Loucy (cell line): Measurements from ENCODE around the gene AADAC.

Source experiments
- H2AFZ ChIP-seq: fragments of 200-600 bp; sonication (generic); 2 replicates; pipeline ENCODE4 v1.6.0; 2016; ENCODE audit warnings: antibody characterized with exemption, mild to moderate bottlenecking, low read length, moderate library complexity
- H3F3A ChIP-seq: fragments of 200-600 bp; 2 replicates; pipeline ENCODE4 v1.6.0; 2016; ENCODE audit warnings: antibody characterized with exemption, low read depth, mild to moderate bottlenecking
- H3K27me3 ChIP-seq: fragments of 200-600 bp; sonication (generic); 2 replicates; pipeline ENCODE4 v1.6.1; 2014; ENCODE audit warnings: low read length, mild to moderate bottlenecking; ENCODE audit not compliant: insufficient read depth, poor library complexity, severe bottlenecking
- H3K36me3 ChIP-seq: fragments of 200-600 bp; sonication (generic); 2 replicates; pipeline ENCODE4 v1.6.1; 2016; ENCODE audit warnings: low read length; ENCODE audit not compliant: insufficient read depth
- H3K4me1 ChIP-seq: fragments of 200-600 bp; sonication (generic); 2 replicates; pipeline ENCODE4 v1.5.1; 2014; ENCODE audit warnings: low read length, mild to moderate bottlenecking; ENCODE audit not compliant: insufficient read depth, poor library complexity, severe bottlenecking
- H3K4me2 ChIP-seq: fragments of 200-600 bp; sonication (generic); 2 replicates; pipeline ENCODE4 v1.6.0; 2014; ENCODE audit warnings: antibody characterized with exemption, low read length, low read depth, mild to moderate bottlenecking; ENCODE audit not compliant: poor library complexity, severe bottlenecking
- H3K4me3 ChIP-seq: fragments of 200-600 bp; sonication (generic); 2 replicates; pipeline ENCODE4 v1.5.1; 2014; ENCODE audit warnings: low read length, mild to moderate bottlenecking, mixed read lengths; ENCODE audit not compliant: poor library complexity, severe bottlenecking
- H3K79me2 ChIP-seq: fragments of 200-600 bp; sonication (generic); 2 replicates; pipeline ENCODE4 v1.6.1; 2014; ENCODE audit warnings: low read length; ENCODE audit not compliant: insufficient read depth
- H3K9ac ChIP-seq: fragments of 200-600 bp; sonication (generic); 2 replicates; pipeline ENCODE4 v1.6.0; 2014; ENCODE audit warnings: mild to moderate bottlenecking, low read depth, low read length, moderate library complexity; ENCODE audit not compliant: poor library complexity, severe bottlenecking
- H3K9me2 ChIP-seq: fragments of 200-600 bp; sonication (generic); replicated peaks from 2 replicates; pipeline ENCODE4 v1.6.1; 2016; ENCODE audit warnings: low read depth, low read length, mixed read lengths
- H3K9me3 ChIP-seq: fragments of 200-600 bp; sonication (generic); 2 replicates; pipeline ENCODE4 v1.6.1; 2014; ENCODE audit warnings: mild to moderate bottlenecking, antibody characterized with exemption, low read length, low read depth; ENCODE audit not compliant: insufficient read depth
- H4K20me1 ChIP-seq: fragments of 200-600 bp; sonication (generic); 2 replicates; pipeline ENCODE4 v1.6.0; 2014; ENCODE audit warnings: antibody characterized with exemption, low read length, mild to moderate bottlenecking; ENCODE audit not compliant: insufficient read depth, poor library complexity, severe bottlenecking
- EZH2phosphoT487 ChIP-seq: fragments of 200-600 bp; IDR thresholded peaks from 2 replicates; pipeline ENCODE4 v1.6.1; 2018; ENCODE audit warnings: antibody characterized with exemption, mild to moderate bottlenecking, moderate library complexity, borderline replicate concordance
- TF ChIP-seq, protein P1 (sequence below): fragments of 200-600 bp; sonication (generic); conservative IDR thresholded peaks from 2 replicates; pipeline ENCODE4 v1.5.1; 2014; ENCODE audit warnings: mild to moderate bottlenecking, antibody characterized with exemption, low read length

AADAC gene

GRCh38 chr3:151875759-151876158 lies 61.8 kb downstream of the AADAC start:
- H3K36me3 ChIP-seq: no peaks in the 10 kb centered on the region
- H3K4me1 ChIP-seq: peaks cover 68% of the 10 kb centered on the region
- H3K9ac ChIP-seq: peak overlapping the region; percentile 73
- no peaks in the 10 kb centered on the region for H3K9me2 ChIP-seq
- no peak for TF ChIP-seq EZH2phosphoT487
- peak overlapping the region; percentile 64 for H3K4me3 ChIP-seq
- H2AFZ ChIP-seq: peak overlapping the region; percentile 5; the same call in 1 of the 2 replicates
- no peaks in the 10 kb centered on the region for H3K79me2 ChIP-seq
- no peaks in the 10 kb centered on the region for H3K9me3 ChIP-seq
- no peaks in the 10 kb centered on the region for H4K20me1 ChIP-seq
- peak overlapping the region; percentile 74 for H3K4me2 ChIP-seq
- no peaks in the 10 kb centered on the region for H3K27me3 ChIP-seq
- H3F3A ChIP-seq: peaks cover 5% of the 10 kb centered on the region; the same call in 1 of the 2 replicates

- H3K4me1 ChIP-seq: peaks cover 66% of the 10 kb centered on the region
- no peaks in the 10 kb centered on the region for H3K9me2 ChIP-seq
- H3K79me2 ChIP-seq: no peaks in the 10 kb centered on the region
- H3K9me3 ChIP-seq: no peaks in the 10 kb centered on the region
- H3K36me3 ChIP-seq: no peaks in the 10 kb centered on the region
- peaks cover 5% of the 10 kb centered on the region; the same call in 1 of the 2 replicates for H3F3A ChIP-seq
- no peaks in the 10 kb centered on the region for H4K20me1 ChIP-seq
- no peak overlapping the region for H3K4me3 ChIP-seq
- H3K9ac ChIP-seq: peak overlapping the region; percentile 73
- peak overlapping the region; percentile 21; the same call in 1 of the 2 replicates for H2AFZ ChIP-seq
- peak overlapping the region; percentile 5 for H3K4me2 ChIP-seq
- H3K27me3 ChIP-seq: no peaks in the 10 kb centered on the region
- TF ChIP-seq, protein P1, sequence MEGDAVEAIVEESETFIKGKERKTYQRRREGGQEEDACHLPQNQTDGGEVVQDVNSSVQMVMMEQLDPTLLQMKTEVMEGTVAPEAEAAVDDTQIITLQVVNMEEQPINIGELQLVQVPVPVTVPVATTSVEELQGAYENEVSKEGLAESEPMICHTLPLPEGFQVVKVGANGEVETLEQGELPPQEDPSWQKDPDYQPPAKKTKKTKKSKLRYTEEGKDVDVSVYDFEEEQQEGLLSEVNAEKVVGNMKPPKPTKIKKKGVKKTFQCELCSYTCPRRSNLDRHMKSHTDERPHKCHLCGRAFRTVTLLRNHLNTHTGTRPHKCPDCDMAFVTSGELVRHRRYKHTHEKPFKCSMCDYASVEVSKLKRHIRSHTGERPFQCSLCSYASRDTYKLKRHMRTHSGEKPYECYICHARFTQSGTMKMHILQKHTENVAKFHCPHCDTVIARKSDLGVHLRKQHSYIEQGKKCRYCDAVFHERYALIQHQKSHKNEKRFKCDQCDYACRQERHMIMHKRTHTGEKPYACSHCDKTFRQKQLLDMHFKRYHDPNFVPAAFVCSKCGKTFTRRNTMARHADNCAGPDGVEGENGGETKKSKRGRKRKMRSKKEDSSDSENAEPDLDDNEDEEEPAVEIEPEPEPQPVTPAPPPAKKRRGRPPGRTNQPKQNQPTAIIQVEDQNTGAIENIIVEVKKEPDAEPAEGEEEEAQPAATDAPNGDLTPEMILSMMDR: no peak
- TF ChIP-seq EZH2phosphoT487: no peak
These were observed 63.4 kb downstream of the AADAC start for GRCh38 chr3:151877269-151877668.
